Measurements from ENCODE around the gene OLIG3. TPM values are rescaled to one million over a fixed set of nuclear protein-coding genes. Genes with fewer than 3 reads are reported as not detected.

Gene OLIG3
- polyA plus RNA-seq, 1 of the 3 experiments (the other 2 are of a cell fraction), result not detected

GRCh38 chr6:137467211-137467610 lies 27.0 kb downstream of the OLIG3 start:
- no peaks in the 10 kb centered on the region for H3K27me3 ChIP-seq (ENCODE audit: insufficient read depth)
- no peak overlapping the region for H3K27ac ChIP-seq (ENCODE audit: low read depth in 2 of 2, low read length in 1 of 2)
- no peaks in the 10 kb centered on the region for H3K9me2 ChIP-seq
- TF ChIP-seq FOXJ3 (CRISPR knock-in tag; IDR thresholded peaks at IDR 0.05), result no peak
- TF ChIP-seq CTCF (IDR thresholded peaks at IDR 0.05), result no peak
- TF ChIP-seq MAX (IDR thresholded peaks at IDR 0.05; ENCODE audit: low read depth), result no peak
- no peak for TF ChIP-seq USF1 (IDR thresholded peaks at IDR 0.05; ENCODE audit: borderline replicate concordance, low read depth)
- no peak for TF ChIP-seq MEF2A (IDR thresholded peaks at IDR 0.05; ENCODE audit: borderline replicate concordance, low read depth)
- no peak for TF ChIP-seq CHD2 (IDR thresholded peaks at IDR 0.05; ENCODE audit: low read length, partially characterized antibody)
- TF ChIP-seq YY1 (IDR thresholded peaks at IDR 0.05; ENCODE audit: low read depth), result no peak
- TF ChIP-seq SIN3A (IDR thresholded peaks at IDR 0.05; ENCODE audit: borderline replicate concordance, low read depth, low read length), result no peak
- TF ChIP-seq REST (IDR thresholded peaks at IDR 0.05; ENCODE audit: low read depth, low read length), result no peak
- TF ChIP-seq JUND (IDR thresholded peaks at IDR 0.05), result no peak
- TF ChIP-seq IRF3 (IDR thresholded peaks at IDR 0.05; ENCODE audit: low read depth, low read length), result no peak
- no peak for TF ChIP-seq USF2 (IDR thresholded peaks at IDR 0.05; ENCODE audit: borderline replicate concordance, low read depth, low read length)
- no peaks in the 10 kb centered on the region for H3K36me3 ChIP-seq (replicated peaks in 1 of 2; ENCODE audit: control insufficient read depth in 1 of 2, insufficient read depth in 2 of 2, low read length in 1 of 2)
- H3K9me3 ChIP-seq, result no peaks in the 10 kb centered on the region
- no peak overlapping the region for H2AFZ ChIP-seq (ENCODE audit: low read depth)
- no peaks in the 10 kb centered on the region for H4K20me1 ChIP-seq (ENCODE audit: insufficient read depth)
- DNase-seq, result no peak
- H3K4me2 ChIP-seq, result no peak overlapping the region
- no peaks in the 10 kb centered on the region for H3F3A ChIP-seq (replicated peaks; ENCODE audit: insufficient read depth)
- H3K79me2 ChIP-seq (ENCODE audit: insufficient read depth), result no peaks in the 10 kb centered on the region
- ChIA-PET POLR2A (no interaction called here), CTCF (interaction anchor here (0.7 kb wide), 1 partner anchor 195 kb away, joined by 3 read pairs; no protein-coding TSS in a partner anchor)
- no peak overlapping the region for H3K9ac ChIP-seq
- H3K4me3 ChIP-seq (ENCODE audit: low read depth in 2 of 2, low read length in 1 of 2), result no peak overlapping the region
- WGBS (ENCODE audit: low lambda C conversion rate), result 22% methylated on average over 6 of the region's 6 CpGs
- no peaks in the 10 kb centered on the region for H3K4me1 ChIP-seq (ENCODE audit: control insufficient read depth in 1 of 2, insufficient read depth in 2 of 2, low read depth in 1 of 2, low read length in 1 of 2)
